OCI-LY3 (cell line): ENCODE results near the gene UNC5B.

ENCODE experiments used
- H2AFZ ChIP-seq: fragments of 200-600, 300-600 bp; shearing (Covaris generic); 2 replicates; pipeline ENCODE4 v1.6.0; 2014; ENCODE audit warnings: antibody characterized with exemption, low read depth, low read length
- H3K27ac ChIP-seq: fragments of 200-600, 300-600 bp; sonication (generic); 2 replicates; pipeline ENCODE4 v1.5.1; 2014; ENCODE audit warnings: mild to moderate bottlenecking, low read length, moderate library complexity, mixed read lengths
- H3K27me3 ChIP-seq: fragments of 200-600, 300-600 bp; sonication (generic); 2 replicates; pipeline ENCODE4 v1.6.1; 2014; ENCODE audit warnings: low read depth, low read length, mixed read lengths
- H3K36me3 ChIP-seq: fragments of 200-600, 300-600 bp; sonication (generic); replicated peaks from 2 replicates; pipeline ENCODE3; 2014; ENCODE audit warnings: low read depth, low read length, mixed read lengths
- H3K4me1 ChIP-seq: fragments of 300-600, 200-600 bp; sonication (generic); 2 replicates; pipeline ENCODE4 v1.6.1; 2014; ENCODE audit warnings: low read length, mixed read lengths
- H3K4me2 ChIP-seq: fragments of 200-600, 300-600 bp; sonication (generic); 2 replicates; pipeline ENCODE4 v1.6.1; 2014; ENCODE audit warnings: low read length, mixed read lengths
- H3K4me3 ChIP-seq: fragments of 300-600, 200-600 bp; sonication (generic); 2 replicates; pipeline ENCODE4 v1.5.1; 2014; ENCODE audit warnings: antibody characterized with exemption, mild to moderate bottlenecking, low read length, moderate library complexity
- H3K79me2 ChIP-seq: fragments of 300-600, 200-600 bp; shearing (Covaris generic); 2 replicates; pipeline ENCODE4 v1.6.1; 2014; ENCODE audit warnings: mild to moderate bottlenecking, low read length, mixed read lengths
- H3K9ac ChIP-seq: fragments of 300-600, 200-600 bp; shearing (Covaris generic); 2 replicates; pipeline ENCODE4 v1.6.0; 2014; ENCODE audit warnings: mild to moderate bottlenecking, low read length, moderate library complexity
- H3K9me3 ChIP-seq: fragments of 200-600, 300-600 bp; shearing (Covaris generic); 2 replicates; pipeline ENCODE4 v1.6.1; 2014; ENCODE audit warnings: low read length, mixed read lengths; ENCODE audit not compliant: insufficient read depth
- H4K20me1 ChIP-seq: fragments of 200-600, 300-600 bp; sonication (generic); 2 replicates; pipeline ENCODE4 v1.6.1; 2016; ENCODE audit warnings: low read length, mixed read lengths; ENCODE audit not compliant: insufficient read depth
- EZH2phosphoT487 ChIP-seq: fragments of 200-600 bp; shearing (Covaris generic); IDR thresholded peaks from 2 replicates; pipeline ENCODE4 v1.6.1; 2018; ENCODE audit warnings: antibody characterized with exemption, mixed run types, low read depth
- TF ChIP-seq, protein P1 (sequence below): fragments of 200-600, 300-600 bp; sonication (generic); IDR thresholded peaks from 2 replicates; pipeline ENCODE4 v1.5.1; 2014; ENCODE audit warnings: antibody characterized with exemption, low read length, low read depth

The UNC5B gene

DNA sequence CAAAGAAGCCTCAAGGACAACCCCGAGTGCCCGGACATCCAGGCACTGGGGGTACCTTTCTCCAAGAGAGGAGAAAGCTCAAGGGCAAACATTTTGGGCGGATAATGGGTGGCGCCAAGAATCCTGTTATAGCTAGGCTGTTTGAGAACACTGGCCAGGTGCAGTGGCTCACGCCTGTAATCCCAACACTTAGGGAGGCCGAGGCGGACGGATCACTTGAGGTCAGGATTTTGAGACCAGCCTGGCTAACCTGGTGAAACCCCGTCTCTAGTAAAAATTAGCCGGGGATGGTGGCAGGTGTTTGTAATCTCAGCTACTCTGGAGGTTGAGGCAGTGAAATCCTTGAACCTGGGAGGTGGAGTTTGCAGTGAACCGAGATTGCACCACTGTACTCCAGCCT, 25.2 kb upstream of the UNC5B start:
- H2AFZ ChIP-seq = no peak overlapping the region
- no peaks in the 10 kb centered on the region for H3K27me3 ChIP-seq
- no peaks in the 10 kb centered on the region for H3K4me1 ChIP-seq
- no peaks in the 10 kb centered on the region for H3K36me3 ChIP-seq
- TF ChIP-seq EZH2phosphoT487 = no peak
- TF ChIP-seq, protein P1, sequence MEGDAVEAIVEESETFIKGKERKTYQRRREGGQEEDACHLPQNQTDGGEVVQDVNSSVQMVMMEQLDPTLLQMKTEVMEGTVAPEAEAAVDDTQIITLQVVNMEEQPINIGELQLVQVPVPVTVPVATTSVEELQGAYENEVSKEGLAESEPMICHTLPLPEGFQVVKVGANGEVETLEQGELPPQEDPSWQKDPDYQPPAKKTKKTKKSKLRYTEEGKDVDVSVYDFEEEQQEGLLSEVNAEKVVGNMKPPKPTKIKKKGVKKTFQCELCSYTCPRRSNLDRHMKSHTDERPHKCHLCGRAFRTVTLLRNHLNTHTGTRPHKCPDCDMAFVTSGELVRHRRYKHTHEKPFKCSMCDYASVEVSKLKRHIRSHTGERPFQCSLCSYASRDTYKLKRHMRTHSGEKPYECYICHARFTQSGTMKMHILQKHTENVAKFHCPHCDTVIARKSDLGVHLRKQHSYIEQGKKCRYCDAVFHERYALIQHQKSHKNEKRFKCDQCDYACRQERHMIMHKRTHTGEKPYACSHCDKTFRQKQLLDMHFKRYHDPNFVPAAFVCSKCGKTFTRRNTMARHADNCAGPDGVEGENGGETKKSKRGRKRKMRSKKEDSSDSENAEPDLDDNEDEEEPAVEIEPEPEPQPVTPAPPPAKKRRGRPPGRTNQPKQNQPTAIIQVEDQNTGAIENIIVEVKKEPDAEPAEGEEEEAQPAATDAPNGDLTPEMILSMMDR = no peak
- H4K20me1 ChIP-seq = no peaks in the 10 kb centered on the region
- no peaks in the 10 kb centered on the region for H3K79me2 ChIP-seq
- H3K9me3 ChIP-seq = no peaks in the 10 kb centered on the region
- H3K27ac ChIP-seq = no peak overlapping the region
- H3K4me3 ChIP-seq = no peak overlapping the region
- no peak overlapping the region for H3K4me2 ChIP-seq
- H3K9ac ChIP-seq = no peak overlapping the region

DNA sequence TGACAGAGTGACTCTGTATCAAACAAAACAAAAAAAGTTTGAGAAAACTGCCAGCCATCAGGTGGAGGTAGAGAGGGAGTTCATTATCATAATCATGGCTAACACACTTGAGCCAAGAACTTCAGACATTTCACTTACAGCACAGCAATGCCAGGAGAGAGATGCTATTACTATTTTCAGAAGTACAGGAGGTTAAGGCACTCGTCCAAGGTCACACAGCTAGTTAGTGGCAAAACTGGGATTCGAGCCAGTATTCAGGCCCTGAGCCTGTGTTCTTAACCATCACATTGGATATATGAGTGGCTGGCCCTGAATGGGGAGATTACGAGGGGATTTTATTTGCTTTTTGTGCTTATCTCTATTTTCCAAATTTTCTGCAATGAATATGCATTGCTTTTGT, 24.8 kb upstream of the UNC5B start:
- Histone ChIP-seq H3K4me1 (no peaks in the 10 kb centered on the region), H3K27me3 (no peaks in the 10 kb centered on the region), H3K4me3 (no peak overlapping the region), H3K36me3 (no peaks in the 10 kb centered on the region), H3K4me2 (no peak overlapping the region), H3K27ac (no peak overlapping the region), H3K9me3 (no peaks in the 10 kb centered on the region), H2AFZ (no peak overlapping the region), H4K20me1 (no peaks in the 10 kb centered on the region), H3K9ac (no peak overlapping the region), H3K79me2 (no peaks in the 10 kb centered on the region)
- TF ChIP-seq, protein P1 = no peak
- no peak for TF ChIP-seq EZH2phosphoT487

- H3K4me2 ChIP-seq = no peak overlapping the region
- H3K27me3 ChIP-seq = no peaks in the 10 kb centered on the region
- H2AFZ ChIP-seq = no peak overlapping the region
- H3K36me3 ChIP-seq = no peaks in the 10 kb centered on the region
- H4K20me1 ChIP-seq = no peaks in the 10 kb centered on the region
- no peak overlapping the region for H3K9ac ChIP-seq
- H3K79me2 ChIP-seq = no peaks in the 10 kb centered on the region
- H3K4me3 ChIP-seq = no peak overlapping the region
- TF ChIP-seq EZH2phosphoT487 = no peak
- TF ChIP-seq, protein P1 = no peak
- no peak overlapping the region for H3K27ac ChIP-seq
- H3K9me3 ChIP-seq = no peaks in the 10 kb centered on the region
- H3K4me1 ChIP-seq = no peaks in the 10 kb centered on the region
Measured at GRCh38 chr10:71188201-71188600, 24.2 kb upstream of the UNC5B start.

GRCh38 chr10:71191019-71191418, 21.4 kb upstream of the UNC5B start:
- Histone ChIP-seq H3K9me3 (no peaks in the 10 kb centered on the region), H3K79me2 (no peaks in the 10 kb centered on the region), H3K4me2 (no peak overlapping the region), H4K20me1 (no peaks in the 10 kb centered on the region), H3K27me3 (no peaks in the 10 kb centered on the region), H3K36me3 (no peaks in the 10 kb centered on the region), H2AFZ (no peak overlapping the region), H3K4me1 (no peaks in the 10 kb centered on the region), H3K9ac (no peak overlapping the region), H3K4me3 (no peak overlapping the region), H3K27ac (no peak overlapping the region)
- TF ChIP-seq, protein P1 = no peak
- TF ChIP-seq EZH2phosphoT487 = no peak
